ENCODE results near the gene GNL3.

Gene GNL3

GRCh38 chr3:52703341-52703740 lies 17.5 kb downstream of the GNL3 start:
- Histone ChIP-seq H3K27me3 (no peaks in the 10 kb centered on the region), H4K20me1 (peaks cover 19% of the 10 kb centered on the region; the same call in 1 of the 2 replicates), H3K4me1 (peaks cover 36% of the 10 kb centered on the region), H3K4me3 (no peak overlapping the region), H3K4me2 (peak overlapping the region; percentile 97), H3K9me3 (no peaks in the 10 kb centered on the region), H3K9ac (no peak overlapping the region), H3K27ac (0 out of 2 replicates have a peak overlapping the region, but pooled peaks have one; percentile 87), H3K36me3 (peaks cover 20% of the 10 kb centered on the region; the same call in 1 of the 2 replicates)
- no peak for TF ChIP-seq Cebpa-rat (IDR thresholded peaks at IDR 0.05)

- no peak for TF ChIP-seq Cebpa-rat (IDR thresholded peaks at IDR 0.05)
- H3K4me1 ChIP-seq: peaks cover 42% of the 10 kb centered on the region
- H3K4me3 ChIP-seq: peak overlapping the region; percentile 77
- H3K27me3 ChIP-seq: no peaks in the 10 kb centered on the region
- peak overlapping the region; percentile 91 for H3K9ac ChIP-seq
- H3K4me2 ChIP-seq: peak overlapping the region; percentile 97
- no peaks in the 10 kb centered on the region for H3K9me3 ChIP-seq
- peaks cover 11% of the 10 kb centered on the region; the same call in 1 of the 2 replicates for H4K20me1 ChIP-seq
- peak overlapping the region; percentile 87 for H3K27ac ChIP-seq
- peaks cover 22% of the 10 kb centered on the region for H3K36me3 ChIP-seq
Observed at GRCh38 chr3:52704611-52705437, 19.0 kb downstream of the GNL3 start.

- Histone ChIP-seq H3K9me3 (no peaks in the 10 kb centered on the region), H3K36me3 (peaks cover 20% of the 10 kb centered on the region), H3K27me3 (no peaks in the 10 kb centered on the region), H4K20me1 (peaks cover 10% of the 10 kb centered on the region; the same call in 1 of the 2 replicates), H3K4me1 (peaks cover 43% of the 10 kb centered on the region), H3K4me2 (peak overlapping the region; percentile 97), H3K9ac (peak overlapping the region; percentile 91), H3K4me3 (peak overlapping the region; percentile 77), H3K27ac (peak overlapping the region; percentile 87)
- no peak for TF ChIP-seq Cebpa-rat (IDR thresholded peaks at IDR 0.05)
Observed at GRCh38 chr3:52705438-52705687, 19.5 kb downstream of the GNL3 start.

- Histone ChIP-seq H3K9ac (peak within 1 kb of the TSS; percentile 91), H3K9me3 (no peaks in the 10 kb centered on the region), H3K27ac (peak within 1 kb of the TSS; percentile 87), H3K4me3 (peak within 1 kb of the TSS; percentile 77), H3K36me3 (peaks cover 22% of the 10 kb centered on the region), H3K4me1 (peaks cover 48% of the 10 kb centered on the region), H3K27me3 (no peaks in the 10 kb centered on the region), H4K20me1 (peaks cover 10% of the 10 kb centered on the region; the same call in 1 of the 2 replicates), H3K4me2 (peak within 1 kb of the TSS; percentile 97)
- no peak for TF ChIP-seq Cebpa-rat (IDR thresholded peaks at IDR 0.05)
Observed at GRCh38 chr3:52705688-52706686, 20.2 kb downstream of the GNL3 start, which contains the start of the genes GLT8D1 and SPCS1. GLT8D1 (minus strand) TSS chr3:52705791; CDS start chr3:52700460, 5,331 bp downstream. SPCS1 (plus strand) TSS chr3:52706106; CDS start chr3:52706247, 141 bp downstream.

- Histone ChIP-seq H3K4me1 (peaks cover 48% of the 10 kb centered on the region), H3K4me2 (peak overlapping the region; percentile 97), H3K36me3 (peaks cover 34% of the 10 kb centered on the region), H3K9me3 (peaks cover 6% of the 10 kb centered on the region; the same call in 1 of the 2 replicates), H3K27me3 (no peaks in the 10 kb centered on the region), H4K20me1 (peaks cover 10% of the 10 kb centered on the region; the same call in 1 of the 2 replicates), H3K27ac (no peak overlapping the region), H3K4me3 (peak overlapping the region; percentile 77), H3K9ac (peak overlapping the region; percentile 91; the same call in 1 of the 2 replicates)
- no peak for TF ChIP-seq Cebpa-rat (IDR thresholded peaks at IDR 0.05)
Observed at GRCh38 chr3:52707585-52707984, 21.8 kb downstream of the GNL3 start.

GRCh38 chr3:52710512-52710911 lies 24.7 kb downstream of the GNL3 start:
- Histone ChIP-seq H3K4me1 (peaks cover 47% of the 10 kb centered on the region), H3K4me2 (no peak overlapping the region), H3K36me3 (peaks cover 57% of the 10 kb centered on the region), H4K20me1 (peaks cover 10% of the 10 kb centered on the region; the same call in 1 of the 2 replicates), H3K4me3 (no peak overlapping the region), H3K27me3 (no peaks in the 10 kb centered on the region), H3K9me3 (peaks cover 8% of the 10 kb centered on the region; the same call in 1 of the 2 replicates), H3K27ac (no peak overlapping the region), H3K9ac (no peak overlapping the region)
- TF ChIP-seq Cebpa-rat (IDR thresholded peaks at IDR 0.05): no peak

GRCh38 chr3:52712291-52713212 lies 26.7 kb downstream of the GNL3 start:
- Histone ChIP-seq H3K27me3 (no peaks in the 10 kb centered on the region), H3K4me2 (no peak overlapping the region), H3K4me3 (no peak overlapping the region), H4K20me1 (no peaks in the 10 kb centered on the region; the same call in 1 of the 2 replicates), H3K9me3 (peaks cover 11% of the 10 kb centered on the region; the same call in 1 of the 2 replicates), H3K27ac (no peak overlapping the region), H3K9ac (no peak overlapping the region), H3K36me3 (peaks cover 73% of the 10 kb centered on the region), H3K4me1 (peaks cover 46% of the 10 kb centered on the region)
- no peak for TF ChIP-seq Cebpa-rat (IDR thresholded peaks at IDR 0.05)

GRCh38 chr3:52714335-52715302 lies 28.8 kb downstream of the GNL3 start:
- Histone ChIP-seq H3K36me3 (peaks cover 74% of the 10 kb centered on the region), H3K4me1 (peaks cover 48% of the 10 kb centered on the region), H3K4me3 (no peak overlapping the region), H3K27ac (peak overlapping the region; percentile 57), H3K9ac (no peak overlapping the region), H3K9me3 (peaks cover 27% of the 10 kb centered on the region), H3K27me3 (no peaks in the 10 kb centered on the region), H3K4me2 (peak overlapping the region; percentile 21; the same call in 1 of the 2 replicates), H4K20me1 (no peaks in the 10 kb centered on the region)
- TF ChIP-seq Cebpa-rat (IDR thresholded peaks at IDR 0.05): no peak

Measured in BLaER1 (cell line).